DMS114 treated with DMSO at 0.1 percent for 48 hours (cell line): ENCODE results near the gene IPMK.

ENCODE experiments used
- DNase-seq: peaks from one replicate; lab custom pipeline; 2025; ENCODE audit not compliant: unreplicated experiment; lab: John Stamatoyannopoulos, UW

The IPMK gene

GRCh38 chr10:58267713-58268453 is at the start of gene IPMK:
TSS of gene IPMK (minus strand) at chr10:58267894. CDS start at chr10:58267611, 283 bp downstream.
- DNase-seq, result peak; percentile 67

GRCh38 chr10:58316874-58317273 is 49.2 kb upstream of the IPMK start:
- no peak for DNase-seq

DNA sequence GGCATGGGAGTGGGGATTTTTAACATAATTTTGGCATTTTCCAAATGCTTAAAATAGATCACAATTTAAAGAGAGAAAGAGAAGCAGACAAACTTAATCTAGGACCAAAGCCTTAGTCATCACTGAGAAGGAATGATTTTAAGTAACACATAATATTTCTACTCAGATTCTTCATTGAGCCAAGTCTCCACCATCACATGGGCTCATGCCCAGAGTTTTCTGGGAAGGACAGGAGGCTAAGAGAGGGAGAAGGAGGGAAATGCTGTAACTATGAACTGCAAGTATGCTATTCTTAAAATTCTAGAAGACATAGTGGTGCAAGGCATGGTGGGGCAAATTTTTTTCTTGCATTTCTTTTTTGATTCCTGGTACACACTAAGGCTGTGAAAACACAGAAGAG is 43.3 kb upstream of the IPMK start:
- DNase-seq, result no peak

DNA sequence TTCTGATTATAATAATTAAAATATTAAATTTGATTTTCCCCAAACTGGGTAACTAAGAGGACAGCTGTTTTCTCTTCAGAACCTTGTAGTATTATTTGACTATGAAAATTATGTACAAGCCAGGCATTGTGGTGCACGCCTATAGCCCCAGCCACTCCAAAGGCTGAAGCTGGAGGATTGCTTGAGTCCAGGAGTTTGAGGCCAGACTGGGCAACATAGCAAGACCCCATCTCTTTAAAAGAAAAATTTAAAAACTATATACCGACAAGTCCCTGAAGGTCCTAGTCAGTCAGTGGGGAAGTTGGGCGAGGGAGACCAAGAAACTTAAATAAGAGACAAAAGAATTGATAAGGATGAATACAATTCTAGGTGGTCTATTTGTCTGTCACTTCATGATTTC is 40.0 kb upstream of the IPMK start:
- DNase-seq, result no peak

- no peak for DNase-seq
Measured at GRCh38 chr10:58305821-58306220, 38.1 kb upstream of the IPMK start.

DNA sequence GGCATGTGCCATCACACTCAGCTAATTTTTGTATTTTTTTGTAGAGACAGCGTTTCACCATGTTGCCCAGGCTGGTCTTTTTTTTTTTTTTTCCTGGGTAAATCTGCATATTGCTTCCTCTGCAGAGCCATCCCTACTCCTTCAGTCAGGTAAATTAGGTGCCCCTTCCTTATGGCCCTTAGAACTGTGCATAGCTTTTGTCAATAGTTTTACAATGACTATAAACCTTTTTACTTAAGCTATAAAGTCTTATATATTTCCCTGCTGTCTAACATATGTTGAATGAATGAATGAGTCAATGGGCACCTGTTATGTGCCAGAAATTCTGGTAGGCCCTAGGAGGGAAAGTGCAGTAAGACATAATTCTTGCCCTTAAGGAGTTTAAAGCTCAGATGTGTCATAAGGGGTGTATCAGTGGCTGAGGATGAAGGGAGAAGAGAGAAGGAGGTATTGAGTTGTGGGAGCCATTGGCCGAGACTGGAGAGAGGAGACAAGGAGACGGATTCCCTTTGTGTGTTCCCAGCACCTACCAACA is 36.5 kb upstream of the IPMK start:
- DNase-seq, result no peak

DNA sequence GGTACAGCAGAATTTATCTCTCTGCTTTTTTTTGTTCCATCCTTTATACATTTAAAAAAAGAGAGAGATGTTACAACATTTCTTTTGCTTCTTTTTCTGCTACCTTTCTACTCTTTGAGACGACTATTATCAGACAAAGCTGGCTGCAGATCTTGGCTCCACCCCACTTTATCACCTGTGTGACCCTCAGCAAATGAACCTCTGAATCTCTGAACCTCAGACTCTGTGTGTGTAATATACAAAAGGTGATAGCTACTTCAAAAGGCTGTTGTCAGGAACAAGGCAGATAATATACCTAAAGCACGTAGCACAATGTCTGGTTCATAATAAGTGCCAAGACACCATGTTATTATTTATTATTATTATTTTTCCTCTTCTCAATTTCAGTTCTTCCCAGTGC is 34.6 kb upstream of the IPMK start:
- DNase-seq, result no peak

- DNase-seq, result no peak
Measured at GRCh38 chr10:58300676-58301075, 33.0 kb upstream of the IPMK start.

GRCh38 chr10:58299580-58299979 is 31.9 kb upstream of the IPMK start:
- peak; percentile 60 for DNase-seq

- no peak for DNase-seq
Measured at GRCh38 chr10:58293989-58294388, 26.3 kb upstream of the IPMK start.

DNA sequence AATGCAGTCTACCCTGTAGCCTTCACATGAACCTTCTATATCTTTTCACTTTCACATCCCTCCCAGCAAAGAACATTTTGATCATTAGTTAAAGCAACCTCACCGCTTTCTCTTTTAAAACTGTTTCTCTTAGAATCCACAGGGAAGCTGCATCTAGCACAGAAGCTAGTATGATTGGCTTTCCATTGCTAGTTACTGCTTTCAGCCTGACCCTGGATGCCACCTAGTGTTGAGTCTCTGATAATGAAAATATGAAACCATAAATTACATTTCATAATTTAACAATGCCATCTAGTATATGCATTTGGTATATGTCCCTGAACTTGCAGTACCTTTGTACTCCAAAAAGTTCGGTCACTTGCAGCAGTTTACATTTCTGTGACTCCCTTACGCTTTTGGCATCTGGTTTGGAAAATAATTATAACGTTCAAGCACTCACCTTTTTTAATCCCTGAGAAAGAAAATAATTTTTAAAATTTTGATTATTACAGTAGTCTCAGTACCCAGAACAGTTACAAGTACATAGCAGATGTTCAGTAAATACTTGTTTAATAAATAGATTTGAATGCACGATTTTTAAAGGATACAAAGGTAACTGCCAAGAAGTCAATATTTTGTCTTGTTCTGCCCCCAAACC is 24.0 kb upstream of the IPMK start:
- DNase-seq, result peak; percentile 41

DNA sequence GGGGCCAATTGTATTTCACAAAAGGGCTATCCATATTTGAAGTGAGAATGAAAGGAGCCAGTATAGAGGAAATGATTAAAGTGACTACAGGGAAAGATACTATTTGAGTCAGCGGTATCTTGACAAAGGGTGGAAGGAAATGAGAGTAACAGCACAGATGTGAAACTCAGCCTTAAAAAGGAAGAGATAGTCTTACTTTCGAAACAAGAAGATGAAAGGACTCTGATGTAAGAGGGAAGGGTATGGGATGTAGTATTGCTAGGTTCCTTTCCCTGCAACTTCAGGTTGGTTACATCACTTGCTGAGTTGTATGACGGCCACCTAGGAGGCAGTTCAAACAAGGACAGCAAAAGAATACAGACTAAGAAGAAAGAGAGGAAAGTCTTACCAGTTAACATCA is 14.9 kb upstream of the IPMK start:
- DNase-seq, result no peak

DNA sequence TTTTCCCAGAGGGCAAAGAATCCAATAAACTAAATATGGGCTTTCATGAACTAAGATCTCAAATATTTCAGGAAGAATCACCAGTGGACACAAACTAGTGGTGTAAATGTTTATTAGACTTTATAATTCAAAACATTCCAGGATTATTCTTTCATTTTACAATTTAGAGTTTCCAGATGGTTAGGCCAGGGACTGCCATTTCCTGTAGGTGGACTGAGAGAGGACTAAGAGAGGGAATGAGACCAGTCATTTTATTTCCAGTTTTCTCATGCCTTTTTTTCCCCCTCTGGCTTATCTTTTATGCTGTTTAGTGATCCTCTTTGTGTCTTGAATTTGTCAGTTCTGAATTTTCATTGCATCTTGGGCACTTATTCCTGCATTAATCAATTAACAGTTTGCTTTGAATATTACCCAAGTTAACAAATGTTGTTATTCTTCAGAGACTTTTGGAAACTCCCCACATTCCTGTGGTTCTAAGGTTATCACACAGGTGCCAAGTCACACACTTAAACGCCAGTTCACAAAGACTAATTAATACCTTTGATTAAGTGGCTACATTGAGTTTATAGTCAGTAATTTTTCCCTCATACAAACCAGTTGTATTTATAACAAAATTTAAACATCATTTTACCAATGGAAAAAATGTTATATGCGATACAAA is 13.5 kb upstream of the IPMK start:
- no peak for DNase-seq

DNA sequence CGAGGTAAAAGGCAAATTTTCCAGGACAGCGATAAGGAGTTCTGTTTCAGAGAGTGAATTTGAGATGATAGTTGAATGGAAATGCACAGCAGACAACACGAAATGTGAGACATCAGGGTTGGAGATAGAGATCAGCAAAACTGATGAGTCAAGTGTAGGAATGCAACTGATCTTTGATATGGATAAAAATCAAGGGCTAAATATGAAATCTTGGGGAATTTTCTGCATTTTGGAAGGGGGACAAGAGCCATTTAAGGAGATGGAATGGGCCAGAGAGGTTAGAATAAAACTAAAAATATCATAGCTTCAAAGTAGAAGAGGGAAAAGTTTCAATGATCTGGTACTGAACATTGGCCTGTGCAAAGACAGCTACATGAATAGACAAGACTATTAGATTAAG is 12.8 kb upstream of the IPMK start:
- DNase-seq, result no peak

GRCh38 chr10:58278962-58279307 is 11.2 kb upstream of the IPMK start:
- DNase-seq, result no peak

GRCh38 chr10:58278274-58278961 is 10.7 kb upstream of the IPMK start:
- DNase-seq, result no peak

- DNase-seq, result no peak
Measured at GRCh38 chr10:58275908-58276307, 8.2 kb upstream of the IPMK start.

GRCh38 chr10:58275261-58275660 is 7.6 kb upstream of the IPMK start:
- DNase-seq, result no peak

- DNase-seq, result peak; percentile 42
Measured at GRCh38 chr10:58269782-58270290, 2.1 kb upstream of the IPMK start.

DNA sequence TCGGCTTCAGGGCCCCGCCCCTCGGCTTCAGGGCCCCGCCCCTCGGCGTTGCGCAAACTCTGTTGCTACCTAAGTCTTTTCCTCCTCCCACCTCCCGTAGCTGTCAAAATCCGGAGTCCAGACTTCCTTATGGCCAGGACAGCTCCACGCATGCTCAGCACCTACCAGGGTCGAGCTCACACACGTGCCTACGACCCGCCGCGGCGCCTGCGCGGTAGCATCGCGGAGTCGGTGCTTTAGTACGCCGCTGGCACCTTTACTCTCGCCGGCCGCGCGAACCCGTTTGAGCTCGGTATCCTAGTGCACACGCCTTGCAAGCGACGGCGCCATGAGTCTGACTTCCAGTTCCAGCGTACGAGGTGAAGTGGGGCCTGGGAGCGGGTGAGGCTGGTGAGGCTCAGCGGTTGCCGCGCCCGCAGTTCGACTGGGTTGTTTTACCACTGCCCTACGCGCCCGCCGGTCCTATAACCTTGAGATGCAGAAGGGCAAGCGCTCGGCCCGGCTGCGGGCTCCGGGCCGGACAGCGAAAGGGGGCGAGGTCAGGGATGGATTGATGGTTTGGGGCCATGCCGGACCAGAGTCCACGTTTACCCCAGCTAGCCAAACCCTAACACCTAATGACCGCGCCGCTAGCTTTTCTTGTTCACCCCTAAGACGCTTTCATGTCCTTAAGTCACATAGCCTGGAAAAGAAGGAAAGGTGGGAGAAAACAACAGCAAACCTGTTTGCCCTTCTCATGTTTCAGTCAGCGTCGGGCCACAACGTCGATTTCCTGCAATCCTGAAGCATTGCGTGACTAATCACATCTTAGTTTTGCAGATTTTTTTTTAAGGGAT is 1.5 kb upstream of the IPMK start, which contains the start of gene CISD1:
TSS of gene CISD1 (plus strand) at position 217 of the 836 bp plus-strand sequence. CDS start at position 329, 112 bp downstream.
- peak; percentile 97 for DNase-seq
